ENCODE results near the gene GADL1.
A peak's percentile ranks its signal among the peaks of the same experiment; 100 is the strongest.

DNA sequence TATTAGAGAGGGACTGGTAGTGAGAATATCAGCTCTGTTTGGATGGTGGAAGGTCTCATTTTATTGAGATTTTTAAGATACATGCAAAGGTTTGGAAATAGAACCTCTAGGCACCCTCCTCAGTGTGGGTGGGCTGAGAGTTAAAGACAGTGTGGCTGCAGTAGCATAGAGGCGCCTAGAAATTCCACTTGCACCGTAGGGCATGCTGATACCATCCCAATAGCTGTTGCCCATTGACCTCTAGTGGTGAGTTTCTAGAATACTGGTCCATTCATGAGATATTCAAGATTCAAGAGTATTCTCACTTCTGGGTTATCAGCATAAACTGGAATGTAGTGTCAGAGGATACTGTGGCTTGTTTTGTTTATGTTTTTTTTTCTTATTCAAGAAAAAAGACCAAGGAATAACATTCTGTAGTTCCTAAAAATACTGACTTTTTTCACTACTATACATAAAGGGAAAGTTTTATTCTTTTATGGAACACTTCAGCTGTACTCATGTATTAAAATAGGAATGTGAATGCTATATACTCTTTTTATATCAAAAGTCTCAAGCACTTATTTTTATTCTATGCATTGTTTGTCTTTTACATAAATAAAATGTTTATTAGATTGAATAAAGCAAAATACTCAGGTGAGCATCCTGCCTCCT, 200.9 kb downstream of the GADL1 start:
- TF ChIP-seq, protein P1, sequence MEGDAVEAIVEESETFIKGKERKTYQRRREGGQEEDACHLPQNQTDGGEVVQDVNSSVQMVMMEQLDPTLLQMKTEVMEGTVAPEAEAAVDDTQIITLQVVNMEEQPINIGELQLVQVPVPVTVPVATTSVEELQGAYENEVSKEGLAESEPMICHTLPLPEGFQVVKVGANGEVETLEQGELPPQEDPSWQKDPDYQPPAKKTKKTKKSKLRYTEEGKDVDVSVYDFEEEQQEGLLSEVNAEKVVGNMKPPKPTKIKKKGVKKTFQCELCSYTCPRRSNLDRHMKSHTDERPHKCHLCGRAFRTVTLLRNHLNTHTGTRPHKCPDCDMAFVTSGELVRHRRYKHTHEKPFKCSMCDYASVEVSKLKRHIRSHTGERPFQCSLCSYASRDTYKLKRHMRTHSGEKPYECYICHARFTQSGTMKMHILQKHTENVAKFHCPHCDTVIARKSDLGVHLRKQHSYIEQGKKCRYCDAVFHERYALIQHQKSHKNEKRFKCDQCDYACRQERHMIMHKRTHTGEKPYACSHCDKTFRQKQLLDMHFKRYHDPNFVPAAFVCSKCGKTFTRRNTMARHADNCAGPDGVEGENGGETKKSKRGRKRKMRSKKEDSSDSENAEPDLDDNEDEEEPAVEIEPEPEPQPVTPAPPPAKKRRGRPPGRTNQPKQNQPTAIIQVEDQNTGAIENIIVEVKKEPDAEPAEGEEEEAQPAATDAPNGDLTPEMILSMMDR (conservative IDR thresholded peaks at IDR 0.05) = peak; percentile 76
- TF ChIP-seq EZH2 (IDR thresholded peaks at IDR 0.05; ENCODE audit: low read depth) = no peak

Data from PC-9 (cell line).